NB4 (cell line): ENCODE results near the gene UFC1.

Experiments
- CTCF ChIP-seq: IDR thresholded peaks from one replicate; pipeline ENCODE4 v1.5.1; 2012; ENCODE audit warnings: low read depth, low read length
- MYC ChIP-seq: IDR thresholded peaks from 2 replicates; pipeline ENCODE4 v1.6.1; 2011; ENCODE audit warnings: low read depth, low read length

GRCh38 chr1:161187311-161187710 lies 33.5 kb downstream of the UFC1 start:
- TF ChIP-seq MYC (no peak), CTCF (no peak)
